HG02763 (cell line): Measurements from ENCODE around the gene DHCR7.

Experiments
- ATAC-seq: cut with Tn5 transposase; IDR thresholded peaks from one replicate; pipeline ENCODE4 v1.9.1; 2021; ENCODE audit warnings: mild to moderate bottlenecking, moderate library complexity; ENCODE audit not compliant: unreplicated experiment

Gene DHCR7

GRCh38 chr11:71448257-71449171 lies at the start of gene DHCR7:
TSS of gene DHCR7 (minus strand) at chr11:71448393. CDS start at chr11:71444952, 3,441 bp downstream.
- ATAC-seq = peak; percentile 79

- no peak for ATAC-seq
Observed at GRCh38 chr11:71496421-71496820, 48.2 kb upstream of the DHCR7 start.

DNA sequence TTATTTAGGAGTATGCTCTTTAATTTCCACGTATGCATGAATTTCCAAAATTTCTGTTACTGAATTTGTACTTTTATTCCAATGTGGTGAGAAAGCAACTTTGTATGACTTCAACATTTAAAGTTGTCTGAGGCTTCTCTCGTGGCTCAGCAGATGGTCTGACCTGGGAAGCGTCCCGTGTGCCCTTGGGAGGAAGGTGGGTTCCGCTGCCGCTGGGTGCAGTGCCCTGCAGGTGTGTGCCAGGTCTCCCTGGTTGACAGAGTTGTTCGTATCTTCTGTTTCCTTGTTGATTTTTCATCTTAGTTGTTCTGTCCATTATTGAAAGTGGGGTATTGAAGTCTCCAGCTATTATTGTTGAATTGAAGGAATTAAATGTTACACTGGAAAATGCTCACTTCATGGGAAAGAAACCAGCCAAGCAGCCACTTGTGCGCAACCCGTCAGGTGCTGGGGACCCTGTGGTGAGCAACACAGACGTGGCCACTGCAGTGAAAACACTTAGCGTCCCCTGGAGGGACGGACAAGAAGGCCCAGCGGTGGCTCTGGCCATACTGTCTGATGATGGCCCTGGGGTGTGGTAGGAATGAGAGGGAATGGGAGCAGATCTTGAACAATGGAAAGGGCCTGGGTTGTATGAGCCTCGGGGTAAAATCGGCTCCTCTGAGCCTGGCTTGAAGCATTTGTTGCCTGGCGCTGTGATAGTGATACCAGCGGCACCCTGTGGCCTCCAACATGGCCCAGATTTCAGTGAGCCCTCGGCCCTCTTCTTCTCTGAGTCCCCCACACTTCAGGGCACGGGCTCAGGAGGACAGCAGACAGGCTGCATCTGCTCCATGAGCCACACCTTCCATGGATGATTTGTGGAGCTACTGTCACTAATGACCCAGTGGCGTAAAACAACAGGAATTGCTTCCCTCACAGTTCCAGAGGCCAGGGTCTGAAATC lies 47.4 kb upstream of the DHCR7 start:
- no peak for ATAC-seq

GRCh38 chr11:71491940-71492339 lies 43.7 kb upstream of the DHCR7 start:
- ATAC-seq = no peak

GRCh38 chr11:71491531-71491930 lies 43.3 kb upstream of the DHCR7 start:
- ATAC-seq = no peak

DNA sequence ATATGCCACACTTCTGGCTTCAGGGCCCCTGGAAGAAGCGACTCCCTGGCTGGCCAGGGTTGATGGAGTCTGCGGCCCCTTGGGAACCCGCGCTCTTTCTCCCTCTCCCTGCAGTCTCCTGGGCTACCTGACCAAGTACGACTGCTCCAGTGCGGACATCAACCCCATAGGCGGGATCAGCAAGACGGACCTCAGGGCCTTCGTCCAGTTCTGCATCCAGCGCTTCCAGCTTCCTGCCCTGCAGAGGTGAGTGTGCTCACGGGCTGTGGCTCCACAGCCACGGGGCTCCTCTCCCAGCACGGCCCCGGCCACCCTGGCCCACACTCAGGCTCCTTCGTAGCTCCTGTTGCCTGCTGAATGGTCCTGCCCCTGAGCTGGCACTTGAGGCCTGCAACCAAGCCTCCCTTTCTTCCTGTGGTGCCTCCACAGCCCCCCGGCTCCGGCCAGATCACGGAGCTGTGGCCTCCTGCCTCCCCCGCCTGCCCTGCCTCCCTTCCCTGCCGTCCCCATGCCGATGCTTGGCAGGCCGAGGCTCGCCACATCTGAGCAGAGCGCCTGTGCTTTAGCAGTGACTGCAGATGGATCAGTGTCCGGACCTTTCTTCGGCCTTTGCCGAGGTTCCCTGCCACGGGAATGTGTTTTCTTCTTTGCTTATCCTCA lies 42.7 kb upstream of the DHCR7 start:
- ATAC-seq = no peak

DNA sequence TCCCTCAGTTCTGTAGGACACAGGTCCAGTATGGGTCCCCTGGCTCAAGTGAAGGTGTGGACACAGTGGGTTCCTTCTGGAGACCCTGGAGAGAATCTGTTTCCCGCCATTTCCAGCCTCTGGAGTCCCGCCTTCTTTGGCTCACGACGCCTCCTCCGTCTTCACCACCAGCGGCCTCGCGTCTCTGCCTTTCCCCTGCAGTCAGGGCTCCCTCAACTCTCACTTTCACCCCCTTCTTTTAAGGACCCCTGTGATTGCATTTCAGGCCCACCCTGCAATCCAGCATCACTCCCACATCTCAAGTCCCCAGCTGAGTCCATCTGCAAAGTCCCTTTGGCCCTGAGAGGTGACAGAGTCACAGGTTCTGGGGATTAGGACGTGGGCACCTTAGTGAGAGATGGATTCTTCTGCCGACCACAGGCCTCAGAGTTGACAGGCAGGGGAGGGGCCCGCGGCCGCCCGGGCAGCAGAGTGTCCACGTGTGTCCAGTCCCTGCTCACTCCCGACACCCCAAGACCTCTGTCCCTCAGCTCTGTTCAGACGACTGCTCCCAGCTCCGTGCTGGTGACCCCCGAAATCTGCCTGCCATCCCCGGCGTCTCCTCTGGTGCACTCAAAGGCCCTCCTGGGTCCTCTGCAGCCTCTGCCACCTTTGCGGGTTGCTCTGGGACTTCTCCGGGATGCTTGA lies 42.0 kb upstream of the DHCR7 start:
- ATAC-seq = no peak

DNA sequence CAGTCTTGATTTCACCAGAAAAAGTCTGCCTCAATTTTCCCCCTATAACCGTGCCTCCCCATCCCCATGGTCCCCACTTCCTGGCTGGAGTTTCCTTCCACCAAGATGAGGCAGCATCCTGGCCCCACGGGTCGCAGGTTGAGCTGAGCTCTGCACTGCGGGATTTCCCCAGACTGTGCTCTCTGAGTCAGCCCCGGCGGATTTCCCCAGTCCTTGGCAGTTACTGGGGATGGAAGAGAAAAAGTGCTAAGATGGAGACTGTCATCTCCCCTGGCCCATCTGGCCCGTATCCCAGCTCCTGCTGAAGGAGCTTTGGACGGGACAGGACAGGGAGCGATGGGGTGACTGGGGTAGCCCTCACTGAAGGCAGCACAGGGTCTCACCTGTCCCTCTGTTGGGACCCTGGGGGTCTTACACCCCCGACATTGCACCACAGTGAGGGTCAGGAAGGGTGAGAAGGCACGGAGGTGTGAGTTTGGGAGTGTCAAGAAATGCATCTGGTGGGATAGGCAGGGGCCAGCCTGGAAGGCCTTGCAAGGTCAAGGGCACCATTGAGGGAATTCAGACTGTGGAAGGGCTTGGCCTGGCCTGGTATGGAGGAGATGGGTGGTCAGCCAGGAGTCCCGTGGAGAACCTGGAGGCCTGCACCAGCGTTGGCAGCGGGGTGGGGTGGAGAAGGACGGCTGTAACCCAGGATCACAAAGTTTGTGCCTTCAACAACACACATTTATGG lies 41.3 kb upstream of the DHCR7 start:
- ATAC-seq = peak; percentile 44

- no peak for ATAC-seq
Observed at GRCh38 chr11:71488681-71489270, 40.6 kb upstream of the DHCR7 start.

GRCh38 chr11:71486320-71486719 lies 38.1 kb upstream of the DHCR7 start:
- ATAC-seq = no peak

GRCh38 chr11:71485466-71485865 lies 37.3 kb upstream of the DHCR7 start:
- no peak for ATAC-seq

DNA sequence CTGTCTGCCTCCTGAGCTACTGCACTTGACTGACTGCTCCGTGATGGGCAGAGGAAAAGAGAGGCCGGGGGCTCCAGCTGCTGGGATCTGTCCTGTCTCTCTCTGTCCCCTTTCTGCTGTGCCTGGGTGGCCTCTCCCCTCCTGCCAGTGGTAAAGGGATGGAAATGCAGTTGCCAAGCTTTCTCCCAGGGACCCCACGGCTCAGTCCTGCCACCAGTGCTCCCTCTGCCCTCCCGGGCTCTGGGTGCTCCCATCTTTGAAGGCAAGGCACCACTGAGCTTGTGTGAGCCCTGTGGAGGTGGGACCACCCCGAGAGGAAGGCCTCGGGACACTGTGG lies 36.8 kb upstream of the DHCR7 start:
- no peak for ATAC-seq

DNA sequence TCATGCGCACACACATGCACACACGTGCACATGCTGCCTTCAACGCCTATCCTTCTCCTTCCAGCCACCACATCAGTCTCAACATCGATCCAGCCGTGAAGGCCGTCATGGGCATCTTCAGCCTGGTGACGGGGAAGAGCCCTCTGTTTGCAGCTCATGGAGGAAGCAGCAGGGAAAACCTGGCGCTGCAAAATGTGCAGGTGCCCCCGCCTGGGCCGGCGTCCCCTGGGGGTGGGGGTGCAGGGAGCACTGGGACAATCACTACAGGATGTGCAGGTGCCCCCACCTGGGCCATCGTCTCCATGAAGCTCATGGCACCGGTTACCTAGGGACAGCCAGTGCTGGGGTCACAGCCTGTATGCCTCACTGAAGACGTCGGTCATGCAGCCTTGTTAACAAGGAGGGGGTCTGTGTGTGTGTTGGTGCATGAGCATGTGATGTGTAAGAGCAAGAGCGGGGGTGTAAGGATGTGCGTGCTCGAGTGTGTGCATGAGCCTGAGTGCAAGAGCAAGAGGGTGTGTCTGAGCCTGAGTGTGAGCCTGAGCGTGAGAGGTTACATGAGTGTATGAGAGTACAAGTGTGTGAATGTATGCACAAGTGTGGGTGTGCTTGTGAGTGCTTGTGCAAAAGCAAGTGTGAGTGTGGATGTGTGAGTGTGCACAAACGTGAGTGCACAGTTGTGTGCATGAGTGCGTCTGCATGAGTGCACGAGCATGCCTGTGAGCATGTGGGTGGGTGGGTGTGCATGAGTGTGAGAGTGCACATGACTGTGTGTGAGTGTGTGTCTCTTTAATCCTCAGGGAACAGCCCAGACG lies 36.3 kb upstream of the DHCR7 start:
- ATAC-seq = no peak

GRCh38 chr11:71483692-71484091 lies 35.5 kb upstream of the DHCR7 start:
- no peak for ATAC-seq

DNA sequence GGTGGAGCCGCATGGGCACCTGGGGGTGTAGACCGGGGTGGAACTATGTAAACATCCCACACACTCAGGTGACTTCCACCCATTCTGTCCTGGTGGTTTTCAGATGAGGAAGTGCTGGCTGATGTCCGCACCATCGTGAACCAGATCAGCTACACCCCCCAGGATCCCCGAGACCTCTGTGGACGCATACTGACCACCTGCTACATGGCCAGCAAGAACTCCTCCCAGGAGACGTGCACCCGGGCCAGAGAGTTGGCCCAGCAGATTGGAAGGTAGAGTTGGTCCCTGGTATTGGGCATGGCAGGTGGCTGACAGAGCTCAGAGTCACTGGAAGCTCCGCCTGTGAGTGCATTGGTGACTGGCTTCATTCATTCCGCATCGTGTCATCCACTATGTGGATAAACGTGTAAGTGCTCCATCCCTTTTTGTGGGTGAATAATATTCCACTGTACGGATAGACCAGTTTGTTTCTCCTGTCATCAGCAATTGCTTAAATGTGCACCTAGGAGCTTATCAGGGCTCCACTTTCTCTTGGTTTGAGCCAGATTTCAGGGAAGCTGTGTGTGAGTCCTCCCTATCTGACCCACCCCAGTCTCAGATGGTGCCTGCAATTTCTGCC lies 34.7 kb upstream of the DHCR7 start:
- ATAC-seq = no peak

GRCh38 chr11:71482216-71482615 lies 34.0 kb upstream of the DHCR7 start:
- ATAC-seq = no peak

DNA sequence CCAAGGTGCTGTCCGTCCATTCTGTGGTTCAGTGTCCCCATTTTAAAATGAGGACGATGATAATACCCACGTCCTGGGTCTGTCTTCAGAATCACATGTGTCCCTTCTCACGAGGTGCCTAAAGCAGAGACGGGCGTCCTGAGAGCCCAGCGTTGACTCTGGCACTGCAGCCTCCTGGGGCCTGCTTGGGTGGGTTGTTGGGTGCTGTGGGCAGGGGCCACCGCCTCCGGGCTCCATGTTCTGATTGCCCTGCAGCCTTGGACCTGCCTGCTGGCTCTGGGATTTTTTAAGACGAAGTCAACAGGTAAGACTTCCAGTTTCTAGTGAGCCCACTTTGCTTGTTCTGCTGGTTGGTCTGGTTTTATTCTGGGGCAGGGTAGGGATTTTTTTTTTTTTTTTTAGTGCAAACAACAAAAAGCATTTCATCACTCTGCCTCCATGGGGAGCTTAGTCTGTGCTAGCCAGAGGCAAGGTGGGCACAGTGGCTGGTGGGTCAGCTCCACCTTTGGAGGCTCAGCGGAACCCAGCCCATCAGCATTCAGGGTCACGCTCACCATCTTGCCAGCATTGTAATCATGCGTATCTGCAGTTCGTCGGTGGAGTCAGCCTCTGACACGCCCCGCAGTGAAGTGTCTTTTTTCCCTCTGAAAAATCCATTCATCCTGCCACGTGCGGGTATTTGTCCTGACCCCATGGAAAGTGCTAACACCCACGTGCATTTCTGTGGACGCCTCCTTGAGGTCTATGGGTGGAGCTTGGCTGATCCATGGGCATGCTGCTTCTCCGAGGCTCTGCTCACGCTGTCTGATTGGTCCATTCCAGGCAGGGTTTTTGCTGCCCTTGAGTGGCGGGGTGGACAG lies 33.1 kb upstream of the DHCR7 start:
- ATAC-seq = no peak

- ATAC-seq = no peak
Observed at GRCh38 chr11:71478528-71478840, 30.3 kb upstream of the DHCR7 start.
